HuH-7.5 (cell line): ENCODE results near the gene CISH.

Experiments
- DNase-seq: peaks from one replicate; pipeline ENCODE4 v3.0.0; 2011; ENCODE audit warnings: low spot score

The CISH gene

GRCh38 chr3:50571486-50571885 lies 40.1 kb downstream of the CISH start:
- DNase-seq = no peak

GRCh38 chr3:50570508-50571279 lies 40.9 kb downstream of the CISH start:
- no peak for DNase-seq

GRCh38 chr3:50568947-50569749 lies 42.4 kb downstream of the CISH start, which contains the start of gene HEMK1:
TSS of gene HEMK1 (plus strand) at chr3:50569522. CDS start at chr3:50571105, 1,583 bp downstream.
- peak; percentile 99 for DNase-seq

GRCh38 chr3:50567386-50568167 lies 44.0 kb downstream of the CISH start, which contains the start of gene C3orf18:
TSS of gene C3orf18 (minus strand) at chr3:50567747. CDS start at chr3:50565699, 2,048 bp downstream.
- peak; percentile 92 for DNase-seq

- no peak for DNase-seq
These were observed 44.6 kb downstream of the CISH start for GRCh38 chr3:50567011-50567385.

GRCh38 chr3:50564321-50564720 lies 47.3 kb downstream of the CISH start:
- no peak for DNase-seq

GRCh38 chr3:50563867-50564266 lies 47.7 kb downstream of the CISH start:
- no peak for DNase-seq

GRCh38 chr3:50562861-50563260 lies 48.7 kb downstream of the CISH start:
- no peak for DNase-seq

GRCh38 chr3:50559702-50560101 lies 51.9 kb downstream of the CISH start:
- no peak for DNase-seq

- DNase-seq = no peak
These were observed 53.7 kb downstream of the CISH start for GRCh38 chr3:50557915-50558314.

GRCh38 chr3:50557106-50557505 lies 54.5 kb downstream of the CISH start:
- no peak for DNase-seq
